Naive thymus-derived CD4-positive, alpha-beta T cell (primary cell): ENCODE results near the gene SPEF2. TPM values are rescaled to one million over a fixed set of nuclear protein-coding genes. Genes with fewer than 3 reads are reported as not detected.
"Not testable (repeated sequence)": the region's sequence is repeated elsewhere in the genome, so short reads cannot be mapped to it uniquely, and the experiment has no call there.

ENCODE experiments used
- ATAC-seq: fragments of 150-1000 bp; cut with Tn5 transposase; 2 replicates; pipeline ENCODE4 v1.10.0; 2021; ENCODE audit warnings: mild to moderate bottlenecking, moderate library complexity
- CTCF ChIA-PET: fragments of 350-600 bp; sonication (Branson Sonifier 250); formaldehyde crosslinking; loops from one replicate; lab custom pipeline; 2021; ENCODE audit warnings: antibody characterized with exemption; lab: Charles Lee
- POLR2A ChIA-PET: fragments of 350-600 bp; sonication (Branson Sonifier 250); formaldehyde crosslinking; loops from one replicate; lab custom pipeline; 2021; ENCODE audit warnings: antibody characterized with exemption, inconsistent platforms; lab: Charles Lee
- DNase-seq, 9 donors: peaks; one replicate each; pipeline versions ENCODE4 v3.0.0 to v3.0.0-alpha.2; 2020 to 2022; ENCODE audit warnings: mixed read lengths in 1 of 9
- H3K27ac ChIP-seq: one replicate; pipeline ENCODE4 v1.7.0; 2013; ENCODE audit warnings: mild to moderate bottlenecking, low read depth, low read length, moderate library complexity
- H3K27me3 ChIP-seq, 2 donors: one replicate each; pipeline ENCODE4 v1.7.0; 2013; ENCODE audit warnings: low read length in 2 of 2, mild to moderate bottlenecking in 2 of 2, moderate library complexity in 2 of 2; ENCODE audit not compliant: control insufficient read depth in 2 of 2, insufficient read depth in 2 of 2
- H3K36me3 ChIP-seq, 3 experiments: 1 replicate in 2 of 3; 2 replicates in 1 of 3; pipeline ENCODE4 v1.7.0; 2013; ENCODE audit warnings: low read length in 3 of 3, mild to moderate bottlenecking in 3 of 3, moderate library complexity in 1 of 3; ENCODE audit not compliant: insufficient read depth in 3 of 3, control insufficient read depth in 2 of 3
- H3K4me1 ChIP-seq, 2 donors: one replicate each; pipeline ENCODE4 v1.7.0; 2013; ENCODE audit warnings: low read length in 2 of 2, mild to moderate bottlenecking in 2 of 2, moderate library complexity in 1 of 2; ENCODE audit not compliant: control insufficient read depth in 2 of 2, insufficient read depth in 2 of 2
- H3K4me3 ChIP-seq: 2 replicates; pipeline ENCODE4 v1.7.0; 2013; ENCODE audit warnings: mild to moderate bottlenecking, low read length
- H3K9me3 ChIP-seq, 3 experiments: 1 replicate in 2 of 3; 2 replicates in 1 of 3; pipeline ENCODE4 v1.7.0; 2013; ENCODE audit warnings: low read length in 3 of 3; ENCODE audit not compliant: control insufficient read depth in 2 of 3
- H3K27ac Mint-ChIP-seq, 9 donors: one replicate each; pipeline ENCODE4 v1.8.0; 2020 to 2022; ENCODE audit warnings: mixed read lengths in 9 of 9, mild to moderate bottlenecking in 8 of 9, moderate library complexity in 5 of 9, inconsistent platforms in 2 of 9
- H3K27me3 Mint-ChIP-seq, 5 donors: one replicate each; pipeline ENCODE4 v1.8.0; 2021 to 2022; ENCODE audit warnings: mixed read lengths in 5 of 5, mild to moderate bottlenecking in 1 of 5
- H3K36me3 Mint-ChIP-seq, 5 donors: one replicate each; pipeline ENCODE4 v1.8.0; 2020 to 2022; ENCODE audit warnings: mixed read lengths in 5 of 5, mild to moderate bottlenecking in 3 of 5, inconsistent platforms in 1 of 5
- H3K4me1 Mint-ChIP-seq, 7 donors: one replicate each; pipeline ENCODE4 v1.8.0; 2020 to 2022; ENCODE audit warnings: mixed read lengths in 7 of 7, mild to moderate bottlenecking in 3 of 7, inconsistent platforms in 1 of 7
- H3K4me3 Mint-ChIP-seq, 10 donors: one replicate each; pipeline ENCODE4 v1.8.0; 2020 to 2022; ENCODE audit warnings: mild to moderate bottlenecking in 10 of 10, mixed read lengths in 10 of 10, moderate library complexity in 6 of 10, inconsistent platforms in 2 of 10
- H3K9me3 Mint-ChIP-seq, 11 donors: one replicate each; pipeline ENCODE4 v1.8.0; 2020 to 2022; ENCODE audit warnings: mixed read lengths in 11 of 11, mild to moderate bottlenecking in 4 of 11, inconsistent platforms in 1 of 11, moderate library complexity in 1 of 11
- intact Hi-C, 2 donors: fragments of 100-400 bp; cut with micrococcal nuclease; formaldehyde crosslinking; loops; one replicate each; pipeline ENCODE4 v1.15.1; 2023
- polyA plus RNA-seq, 2 donors: library from polyadenylated mRNA; unstranded; fragments of 300-500 nt; fragmentation: Illumina TruSeq; gene quantifications; one replicate each; pipeline ENCODE4 v1.2.3, GENCODE V29; 2021
- total RNA-seq, 6 experiments: library from RNA in 5 of 6; stranded (reverse) in 5 of 6; gene quantifications; 1 replicate in 5 of 6; 2 replicates in 1 of 6; pipeline ENCODE4 v1.2.3 and lab custom pipeline; 2021 to 2026

Gene SPEF2
- total and polyA plus RNA-seq, 7 experiments from 2014 or later = 5.5 to 13.5 (median 7.7) TPM

DNA sequence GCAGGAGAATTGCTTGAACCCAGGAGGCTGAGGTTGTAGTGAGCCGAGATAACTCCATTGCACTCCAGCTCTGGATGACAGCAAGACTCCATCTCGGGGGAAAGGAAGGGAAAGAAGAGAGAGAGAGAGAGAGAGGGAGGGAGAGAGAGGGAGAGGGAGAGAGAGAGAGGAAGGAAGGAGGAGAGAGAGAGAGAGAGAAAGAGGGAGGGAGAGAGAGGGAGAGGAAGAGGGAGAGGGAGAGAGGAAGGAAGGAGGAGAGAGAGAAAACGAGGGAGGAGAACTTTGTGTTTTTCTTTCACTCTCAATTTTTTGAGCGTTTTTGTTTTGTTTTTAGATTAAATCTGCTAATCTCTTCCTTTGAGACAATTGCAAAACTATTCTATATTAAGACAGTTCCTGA is 46.9 kb downstream of the SPEF2 start:
- H3K27ac Mint-ChIP-seq = peak overlapping the region in 6 of 9 donors; percentile 4 to 88 (median 38)
- H3K27me3 Mint-ChIP-seq = no peaks in the 10 kb centered on the region
- ATAC-seq = no peak
- H3K27ac ChIP-seq = no peak overlapping the region
- H3K27me3 ChIP-seq = no peaks in the 10 kb centered on the region
- no peaks in the 10 kb centered on the region for H3K36me3 ChIP-seq
- intact Hi-C loops = no loop called here
- H3K4me3 ChIP-seq = no peak overlapping the region
- ChIA-PET CTCF (interaction anchor here (2.6 kb wide), 1 partner anchor 260 kb away, joined by 13 read pairs; no protein-coding TSS in a partner anchor), POLR2A (interaction anchor here (1.4 kb wide), 1 partner anchor 116 kb away, joined by 4 read pairs; no protein-coding TSS in a partner anchor)
- no peak for DNase-seq
- H3K4me1 Mint-ChIP-seq = peaks cover 13 to 70% (median 41%) of the 10 kb centered on the region in 7 donors
- peaks cover 0 to 19% of the 10 kb centered on the region in 2 donors for H3K4me1 ChIP-seq
- H3K9me3 Mint-ChIP-seq = peaks cover 3 to 32% (median 18%) of the 10 kb centered on the region in 11 donors
- H3K4me3 Mint-ChIP-seq = peak overlapping the region in 5 of 10 donors; percentile 32 to 65 (median 39)
- H3K36me3 Mint-ChIP-seq = peaks cover 16 to 59% (median 41%) of the 10 kb centered on the region in 5 donors
- no peaks in the 10 kb centered on the region for H3K9me3 ChIP-seq

- H3K27me3 Mint-ChIP-seq = no peaks in the 10 kb centered on the region
- H3K4me1 ChIP-seq = peaks cover 1 to 23% of the 10 kb centered on the region in 2 donors
- H3K4me1 Mint-ChIP-seq = peaks cover 17 to 70% (median 46%) of the 10 kb centered on the region in 7 donors
- no peaks in the 10 kb centered on the region for H3K9me3 ChIP-seq
- peak overlapping the region in 9 of 10 donors; percentile 3 to 52 (median 37) for H3K4me3 Mint-ChIP-seq
- H3K27me3 ChIP-seq = no peaks in the 10 kb centered on the region
- no peak overlapping the region for H3K4me3 ChIP-seq
- DNase-seq (no peak), ATAC-seq (peak; percentile 36)
- H3K36me3 ChIP-seq = no peaks in the 10 kb centered on the region
- POLR2A ChIA-PET = interaction anchor here (0.6 to 1.4 kb wide), 5 partner anchors 15 to 138 kb away, joined by 3 to 4 read pairs (median 3); no protein-coding TSS in a partner anchor
- H3K36me3 Mint-ChIP-seq = peaks cover 16 to 62% (median 41%) of the 10 kb centered on the region in 5 donors
- CTCF ChIA-PET = interaction anchor here (0.8 to 2.6 kb wide), 3 partner anchors 14 to 259 kb away, joined by 3 to 13 read pairs (median 5); no protein-coding TSS in a partner anchor
- H3K27ac ChIP-seq = no peak overlapping the region
- intact Hi-C loops = no loop called here
- H3K9me3 Mint-ChIP-seq = peaks cover 3 to 32% (median 18%) of the 10 kb centered on the region in 11 donors
- peak overlapping the region in 8 of 9 donors; percentile 4 to 88 (median 52) for H3K27ac Mint-ChIP-seq
These were observed 47.4 kb downstream of the SPEF2 start for GRCh38 chr5:35665096-35665495.

GRCh38 chr5:35668319-35668718 is 50.7 kb downstream of the SPEF2 start:
- no peaks in the 10 kb centered on the region for H3K36me3 ChIP-seq
- H3K4me1 ChIP-seq = peaks cover 28 to 45% of the 10 kb centered on the region in 2 donors
- H3K27ac ChIP-seq = no peak overlapping the region
- ATAC-seq = no peak
- ChIA-PET POLR2A (interaction anchor here (0.7 to 1.3 kb wide), 2 partner anchors 10 to 152 kb away, joined by 3 to 4 read pairs; no protein-coding TSS in a partner anchor), CTCF (no interaction called here)
- intact Hi-C loops = no loop called here
- Mint-ChIP-seq H3K27me3 (no peaks in the 10 kb centered on the region), H3K27ac (peak overlapping the region in 8 of 9 donors; percentile 47 to 96 (median 76)), H3K4me1 (peaks cover 26 to 92% (median 78%) of the 10 kb centered on the region in 7 donors), H3K9me3 (peaks cover 0 to 22% (median 8%) of the 10 kb centered on the region in 11 donors), H3K36me3 (peaks cover 7 to 37% (median 26%) of the 10 kb centered on the region in 5 donors), H3K4me3 (peak overlapping the region in 5 of 10 donors; percentile 19 to 81 (median 48))
- no peaks in the 10 kb centered on the region for H3K27me3 ChIP-seq
- no peak overlapping the region for H3K4me3 ChIP-seq
- DNase-seq = no peak
- no peaks in the 10 kb centered on the region for H3K9me3 ChIP-seq

DNA sequence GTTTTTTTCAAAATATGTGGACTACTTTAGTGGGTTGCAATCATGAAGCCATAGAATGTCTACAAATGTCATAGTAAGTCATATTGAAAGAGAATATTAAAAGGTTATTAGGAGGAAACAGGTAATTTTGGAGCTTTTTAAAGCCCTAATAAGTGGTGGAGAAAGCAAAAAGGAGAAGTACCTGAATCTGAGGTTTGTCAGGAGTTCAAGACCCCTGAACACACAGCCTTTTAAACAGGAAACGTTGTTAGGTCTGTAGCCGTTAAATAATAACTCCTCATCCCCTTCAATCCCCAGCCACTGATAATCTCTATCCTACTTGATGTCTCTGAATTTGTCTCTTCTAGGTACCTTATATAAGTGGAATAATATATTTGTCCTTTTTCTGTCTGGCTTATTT is 51.1 kb downstream of the SPEF2 start:
- Mint-ChIP-seq H3K27me3 (no peaks in the 10 kb centered on the region), H3K4me1 (peaks cover 29 to 92% (median 83%) of the 10 kb centered on the region in 7 donors), H3K4me3 (peak overlapping the region in 4 of 10 donors; percentile 1 to 81 (median 50)), H3K36me3 (peaks cover 4 to 33% (median 21%) of the 10 kb centered on the region in 5 donors), H3K27ac (peak overlapping the region in 8 of 9 donors; percentile 59 to 96 (median 90)), H3K9me3 (peaks cover 0 to 21% (median 6%) of the 10 kb centered on the region in 11 donors)
- ChIA-PET POLR2A (interaction anchor here (0.7 to 3.0 kb wide), 6 partner anchors 9 to 213 kb away, joined by 3 to 10 read pairs (median 4); no protein-coding TSS in a partner anchor), CTCF (interaction anchor here (1.0 to 1.4 kb wide), 2 partner anchors 10 to 51 kb away, joined by 5 to 6 read pairs; partner anchors contain the start of gene SPEF2)
- intact Hi-C loops = no loop called here
- no peak overlapping the region for H3K4me3 ChIP-seq
- DNase-seq = no peak
- no peaks in the 10 kb centered on the region for H3K9me3 ChIP-seq
- H3K27ac ChIP-seq = no peak overlapping the region
- no peaks in the 10 kb centered on the region for H3K27me3 ChIP-seq
- no peak for ATAC-seq
- H3K4me1 ChIP-seq = peaks cover 33 to 50% of the 10 kb centered on the region in 2 donors
- H3K36me3 ChIP-seq = no peaks in the 10 kb centered on the region

GRCh38 chr5:35671541-35672295 is 54.1 kb downstream of the SPEF2 start:
- H3K27me3 ChIP-seq = no peaks in the 10 kb centered on the region
- ChIA-PET CTCF (interaction anchor here (1.0 to 2.3 kb wide), 4 partner anchors 12 to 253 kb away, joined by 3 to 18 read pairs (median 4); no protein-coding TSS in a partner anchor), POLR2A (interaction anchor here (0.7 to 3.0 kb wide), 11 partner anchors 8 to 201 kb away, joined by 3 to 10 read pairs (median 3); no protein-coding TSS in a partner anchor)
- ATAC-seq (peak; percentile 78), DNase-seq (peak in 7 of 9 donors; percentile 61 to 79 (median 71))
- Mint-ChIP-seq H3K4me3 (peak overlapping the region; percentile 11 to 81 (median 58)), H3K27ac (peak overlapping the region; percentile 71 to 96 (median 92)), H3K9me3 (peaks cover 0 to 7% (median 4%) of the 10 kb centered on the region in 11 donors), H3K27me3 (no peaks in the 10 kb centered on the region), H3K4me1 (peaks cover 21 to 90% (median 81%) of the 10 kb centered on the region in 7 donors), H3K36me3 (peaks cover 0 to 19% (median 11%) of the 10 kb centered on the region in 5 donors)
- H3K4me1 ChIP-seq = peaks cover 36 to 41% of the 10 kb centered on the region in 2 donors
- no peaks in the 10 kb centered on the region for H3K9me3 ChIP-seq
- intact Hi-C loops = loop anchor here (1.0 to 5.0 kb wide), 8 partner anchors 13 to 481 kb away; partner anchors contain the start of genes LMBRD2 (in 1 of the 2) and SKP2 (in 1 of the 2)
- H3K4me3 ChIP-seq = peak overlapping the region; percentile 31
- H3K27ac ChIP-seq = peak overlapping the region; percentile 62
- H3K36me3 ChIP-seq = no peaks in the 10 kb centered on the region

- H3K27me3 Mint-ChIP-seq, H3K4me3 ChIP-seq, H3K9me3 ChIP-seq, ATAC-seq, H3K27ac ChIP-seq, H3K27me3 ChIP-seq, H3K36me3 ChIP-seq, DNase-seq, H3K9me3 Mint-ChIP-seq: not testable (repeated sequence)
- peaks cover 20 to 86% (median 76%) of the 10 kb centered on the region in 7 donors for H3K4me1 Mint-ChIP-seq
- POLR2A ChIA-PET = interaction anchor here (0.6 to 2.6 kb wide), 9 partner anchors 9 to 209 kb away, joined by 3 to 10 read pairs (median 6); no protein-coding TSS in a partner anchor
- peak overlapping the region in 4 of 10 donors; percentile 27 to 81 (median 53) for H3K4me3 Mint-ChIP-seq
- peak overlapping the region; percentile 52 to 96 (median 87) for H3K27ac Mint-ChIP-seq
- intact Hi-C loops = loop anchor here (2.0 to 5.0 kb wide), 4 partner anchors 21 to 480 kb away; partner anchors contain the start of genes LMBRD2 (in 1 of the 2) and SKP2 (in 1 of the 2)
- peaks cover 36 to 41% of the 10 kb centered on the region in 2 donors for H3K4me1 ChIP-seq
- H3K36me3 Mint-ChIP-seq = peaks cover 0 to 18% (median 5%) of the 10 kb centered on the region in 5 donors
- CTCF ChIA-PET = interaction anchor here (1.0 to 2.1 kb wide), 2 partner anchors 21 to 252 kb away, joined by 3 to 13 read pairs; no protein-coding TSS in a partner anchor
These were observed 54.6 kb downstream of the SPEF2 start for GRCh38 chr5:35672296-35672655.
